ENCODE data around the gene GNL1. TPM values are rescaled to one million over a fixed set of nuclear protein-coding genes. Genes with fewer than 3 reads are reported as not detected.
"Not testable (repeated sequence)": the region's sequence is repeated elsewhere in the genome, so short reads cannot be mapped to it uniquely, and the experiment has no call there.

Gene GNL1
- total RNA-seq, 1 donor from 2014 or later: 109 TPM

DNA sequence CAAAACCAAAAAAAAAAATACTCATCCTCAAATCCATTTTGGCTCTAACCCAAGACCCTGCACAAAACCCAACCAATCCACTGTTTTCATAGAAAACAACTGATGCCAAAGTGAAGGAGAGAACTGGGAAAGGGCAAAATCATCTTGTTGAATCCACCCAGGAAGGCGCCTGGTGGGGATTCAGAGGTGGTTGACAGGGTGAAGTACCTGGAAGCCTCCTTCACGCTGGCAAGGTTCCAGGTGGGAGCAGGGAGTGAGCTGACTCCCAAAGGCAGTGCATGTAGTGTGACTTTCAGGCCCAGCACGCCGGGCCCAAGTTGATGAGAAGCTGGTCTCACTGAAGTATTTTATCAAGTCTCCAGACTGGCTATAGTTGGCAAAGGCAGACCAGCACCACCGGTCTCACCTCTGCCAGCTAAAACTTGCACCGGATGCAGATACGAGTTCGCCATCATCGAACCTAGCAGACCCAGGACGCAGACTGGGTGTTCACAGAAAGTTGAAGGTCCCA is 44.2 kb upstream of the GNL1 start:
- Mint-ChIP-seq H3K9me3 (ENCODE audit: unreplicated experiment) (no peaks in the 10 kb centered on the region), H3K27ac (ENCODE audit: unreplicated experiment) (peak overlapping the region; percentile 82), H3K4me3 (ENCODE audit: unreplicated experiment) (peak overlapping the region; percentile 76), H3K4me1 (ENCODE audit: unreplicated experiment) (peaks cover 36% of the 10 kb centered on the region), H3K36me3 (ENCODE audit: low read depth, unreplicated experiment) (peaks cover 38% of the 10 kb centered on the region), H3K27me3 (ENCODE audit: unreplicated experiment) (peaks cover 21% of the 10 kb centered on the region)
- DNase-seq (ENCODE audit: low spot score): no peak
- TF ChIP-seq, protein P1, sequence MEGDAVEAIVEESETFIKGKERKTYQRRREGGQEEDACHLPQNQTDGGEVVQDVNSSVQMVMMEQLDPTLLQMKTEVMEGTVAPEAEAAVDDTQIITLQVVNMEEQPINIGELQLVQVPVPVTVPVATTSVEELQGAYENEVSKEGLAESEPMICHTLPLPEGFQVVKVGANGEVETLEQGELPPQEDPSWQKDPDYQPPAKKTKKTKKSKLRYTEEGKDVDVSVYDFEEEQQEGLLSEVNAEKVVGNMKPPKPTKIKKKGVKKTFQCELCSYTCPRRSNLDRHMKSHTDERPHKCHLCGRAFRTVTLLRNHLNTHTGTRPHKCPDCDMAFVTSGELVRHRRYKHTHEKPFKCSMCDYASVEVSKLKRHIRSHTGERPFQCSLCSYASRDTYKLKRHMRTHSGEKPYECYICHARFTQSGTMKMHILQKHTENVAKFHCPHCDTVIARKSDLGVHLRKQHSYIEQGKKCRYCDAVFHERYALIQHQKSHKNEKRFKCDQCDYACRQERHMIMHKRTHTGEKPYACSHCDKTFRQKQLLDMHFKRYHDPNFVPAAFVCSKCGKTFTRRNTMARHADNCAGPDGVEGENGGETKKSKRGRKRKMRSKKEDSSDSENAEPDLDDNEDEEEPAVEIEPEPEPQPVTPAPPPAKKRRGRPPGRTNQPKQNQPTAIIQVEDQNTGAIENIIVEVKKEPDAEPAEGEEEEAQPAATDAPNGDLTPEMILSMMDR (IDR thresholded peaks at IDR 0.05; ENCODE audit: unreplicated experiment): no peak

DNA sequence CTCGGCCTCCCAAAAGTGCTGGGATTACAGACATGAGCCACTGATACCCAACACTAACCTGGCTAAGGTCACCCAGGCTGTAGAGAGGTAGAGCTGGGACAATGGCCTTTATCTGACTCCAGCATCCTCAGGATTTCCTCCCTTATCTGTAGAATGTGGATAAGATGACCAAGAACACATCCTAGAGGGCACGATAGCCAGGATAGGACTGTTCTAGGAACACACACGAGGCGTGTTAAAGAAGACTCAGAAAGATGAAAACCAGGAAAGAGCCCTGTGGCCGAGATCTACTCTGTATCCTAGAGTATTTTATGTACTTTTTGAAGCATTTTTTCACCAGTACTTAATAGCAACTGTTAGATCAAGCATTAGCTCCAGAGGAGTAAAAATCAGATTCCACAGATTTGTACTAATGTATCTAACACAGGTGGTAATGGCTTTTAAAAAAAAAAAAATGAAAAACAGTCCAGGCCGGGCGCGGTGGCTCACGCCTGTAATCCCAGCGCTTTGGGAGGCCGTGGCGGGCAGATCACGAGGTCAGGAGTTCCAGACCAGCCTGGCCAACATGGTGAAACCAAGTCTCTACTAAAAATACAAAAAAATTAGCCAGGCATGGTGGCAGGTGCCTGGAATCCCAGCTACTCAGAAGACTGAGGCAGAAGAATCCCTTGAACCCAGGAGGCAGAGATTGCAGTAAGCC is 43.5 kb upstream of the GNL1 start:
- H3K27ac Mint-ChIP-seq (ENCODE audit: unreplicated experiment): peak overlapping the region; percentile 82
- DNase-seq (ENCODE audit: low spot score): peak; percentile 25
- H3K27me3 Mint-ChIP-seq (ENCODE audit: unreplicated experiment): peaks cover 21% of the 10 kb centered on the region
- H3K9me3 Mint-ChIP-seq (ENCODE audit: unreplicated experiment): no peaks in the 10 kb centered on the region
- peaks cover 36% of the 10 kb centered on the region for H3K4me1 Mint-ChIP-seq (ENCODE audit: unreplicated experiment)
- TF ChIP-seq, protein P1 (IDR thresholded peaks at IDR 0.05; ENCODE audit: unreplicated experiment): no peak
- peak overlapping the region; percentile 45 for H3K4me3 Mint-ChIP-seq (ENCODE audit: unreplicated experiment)
- peaks cover 32% of the 10 kb centered on the region for H3K36me3 Mint-ChIP-seq (ENCODE audit: low read depth, unreplicated experiment)

DNA sequence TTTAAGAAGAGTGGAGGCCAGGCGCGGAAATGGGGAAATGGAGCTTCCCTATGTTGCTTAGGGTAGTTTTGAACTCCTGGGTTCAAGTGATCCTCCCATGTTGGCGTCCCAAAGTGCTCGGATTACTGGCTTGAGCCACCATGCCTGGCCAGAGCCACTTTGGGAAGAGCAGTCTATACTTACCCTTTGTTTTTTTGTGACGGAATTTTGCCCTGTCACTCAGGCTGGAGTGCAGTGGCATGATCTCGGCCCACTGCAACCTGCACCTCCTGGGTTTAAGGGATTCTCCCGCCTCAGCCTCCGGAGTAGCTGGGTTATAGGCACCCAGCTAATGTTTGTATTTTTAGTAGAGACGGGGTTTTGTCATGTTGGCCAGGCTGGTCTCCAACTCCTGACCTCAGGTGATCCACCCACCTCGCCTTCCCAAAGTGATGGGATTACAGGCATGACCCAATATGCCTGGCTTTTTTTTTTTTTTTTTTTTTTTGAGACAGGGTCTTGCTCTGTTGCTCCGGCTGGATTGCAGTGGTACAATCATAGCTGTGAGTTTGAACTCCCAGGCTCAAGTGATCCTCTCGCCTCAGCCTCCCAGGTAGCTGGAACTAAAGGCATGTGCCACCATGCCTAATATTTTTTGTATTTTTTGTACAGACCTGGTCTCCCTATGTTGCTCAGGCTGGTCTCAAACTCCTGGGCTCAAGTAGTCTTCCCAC is 42.8 kb upstream of the GNL1 start:
- Mint-ChIP-seq H3K27ac (ENCODE audit: unreplicated experiment) (peak overlapping the region; percentile 82), H3K4me1 (ENCODE audit: unreplicated experiment) (peaks cover 30% of the 10 kb centered on the region), H3K4me3 (ENCODE audit: unreplicated experiment) (no peak overlapping the region), H3K27me3 (ENCODE audit: unreplicated experiment) (peaks cover 17% of the 10 kb centered on the region), H3K36me3 (ENCODE audit: low read depth, unreplicated experiment) (peaks cover 25% of the 10 kb centered on the region), H3K9me3 (ENCODE audit: unreplicated experiment) (no peaks in the 10 kb centered on the region)
- DNase-seq (ENCODE audit: low spot score): no peak
- TF ChIP-seq, protein P1 (IDR thresholded peaks at IDR 0.05; ENCODE audit: unreplicated experiment): no peak

DNA sequence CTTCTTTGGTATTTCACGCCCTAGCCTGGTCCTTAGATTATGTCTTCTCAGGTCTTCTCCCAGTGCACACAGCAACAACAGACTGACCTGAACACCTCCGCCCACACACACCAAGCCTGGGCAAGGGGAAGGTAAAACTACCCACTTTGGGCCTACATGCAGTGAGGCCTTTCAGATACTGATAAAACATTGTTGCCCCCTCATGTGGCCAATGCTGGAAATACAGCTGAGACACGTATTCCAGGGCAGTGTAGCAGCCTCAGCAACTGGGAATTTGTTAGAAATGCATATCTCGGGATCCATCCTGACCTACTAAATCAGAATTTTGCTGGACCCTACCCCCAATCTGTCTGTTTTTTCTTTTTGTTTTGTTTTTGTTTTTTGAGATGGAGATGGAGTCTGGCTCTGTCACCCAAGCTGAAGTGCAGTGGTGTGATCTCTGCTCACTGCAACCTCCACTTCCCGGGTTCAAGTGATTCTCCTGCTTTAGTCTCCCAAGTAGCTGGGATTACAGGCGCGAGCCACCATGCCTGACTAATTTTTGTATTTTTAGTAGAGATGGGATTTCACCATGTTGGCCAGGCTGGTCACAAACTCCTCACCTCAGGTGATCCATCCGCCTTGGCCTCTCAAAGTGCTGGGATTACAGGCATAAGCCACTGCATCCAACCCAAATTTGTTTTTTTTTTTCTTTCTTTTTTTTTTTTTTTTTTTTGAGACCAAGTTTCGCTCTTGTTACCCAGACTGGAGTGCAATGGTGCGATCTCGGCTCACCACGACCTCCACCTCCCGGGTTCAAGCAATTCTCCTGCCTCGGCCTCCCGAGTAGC is 41.2 kb upstream of the GNL1 start:
- TF ChIP-seq, protein P1 (IDR thresholded peaks at IDR 0.05; ENCODE audit: unreplicated experiment): peak; percentile 78
- H3K9me3 Mint-ChIP-seq (ENCODE audit: unreplicated experiment); H3K4me3 Mint-ChIP-seq (ENCODE audit: unreplicated experiment): not testable (repeated sequence)
- Mint-ChIP-seq H3K4me1 (ENCODE audit: unreplicated experiment) (peaks cover 25% of the 10 kb centered on the region), H3K36me3 (ENCODE audit: low read depth, unreplicated experiment) (peaks cover 13% of the 10 kb centered on the region), H3K27ac (ENCODE audit: unreplicated experiment) (peak overlapping the region; percentile 40), H3K27me3 (ENCODE audit: unreplicated experiment) (peaks cover 17% of the 10 kb centered on the region)
- DNase-seq (ENCODE audit: low spot score): peak; percentile 89
